Ovary (tissue), 3 donors: ENCODE measurements around the gene HTR3C.

ENCODE experiments used
- EP300 ChIP-seq: sonication (generic); formaldehyde crosslinking; IDR thresholded peaks from one replicate; pipeline ENCODE4 v1.6.1; 2017; ENCODE audit warnings: antibody characterized with exemption
- POLR2A ChIP-seq: fragments of 450-650 bp; IDR thresholded peaks from one replicate; pipeline ENCODE4 v1.6.1; 2017; ENCODE audit warnings: antibody characterized with exemption, mild to moderate bottlenecking, moderate library complexity
- TF ChIP-seq, protein P1 (sequence below), 3 donors: fragments of 450-650 bp in 2 of 3; fragments of 200-600 bp in 1 of 3; IDR thresholded peaks; one replicate each; pipeline versions ENCODE4 v1.5.1 to v1.8.0; 2016 to 2022; ENCODE audit warnings: antibody characterized with exemption in 3 of 3, mild to moderate bottlenecking in 1 of 3
- donor health status: DM: no; HTN: no; CAD: no.

DNA sequence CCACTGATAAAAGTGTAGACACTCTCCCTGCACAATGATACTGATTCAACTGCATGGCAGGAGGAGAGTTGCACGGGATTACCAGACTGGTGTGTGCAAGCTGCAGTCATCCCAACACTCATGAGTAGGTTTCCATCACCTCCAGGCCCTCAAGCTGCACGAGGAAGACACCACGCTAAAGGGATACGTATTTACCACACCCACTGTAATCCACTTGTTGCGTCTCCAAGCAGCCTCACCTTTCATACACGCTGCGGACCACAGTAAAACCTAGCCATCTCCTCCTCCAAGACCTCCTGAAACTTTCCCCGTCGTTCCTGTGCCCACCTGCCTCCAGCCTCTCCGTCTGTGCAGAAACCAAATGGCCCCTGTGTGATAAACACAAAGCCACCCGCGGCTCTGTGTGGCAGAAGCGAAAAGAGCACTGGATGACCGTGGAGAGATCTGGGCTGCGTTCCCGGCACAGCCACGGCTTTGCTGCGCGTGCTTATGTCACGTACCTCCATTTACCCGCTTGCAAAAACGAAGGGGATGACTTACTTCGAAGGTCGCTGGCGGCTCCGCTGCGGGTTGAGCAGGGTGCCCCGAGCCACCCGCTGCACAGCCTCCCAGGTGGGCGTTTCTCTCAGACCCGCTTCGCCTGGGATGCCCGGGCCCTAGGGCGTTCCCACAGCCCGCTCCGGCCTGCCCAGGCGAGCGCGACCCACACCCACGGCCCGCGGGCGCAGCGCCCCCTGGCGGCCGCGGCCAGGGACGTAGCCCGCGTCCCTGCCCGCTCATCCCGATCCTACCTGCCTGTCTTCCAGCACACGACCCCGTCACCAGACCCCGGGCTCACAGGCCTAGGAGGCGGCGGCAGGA is 35.8 kb upstream of the HTR3C start:
- TF ChIP-seq, protein P1, sequence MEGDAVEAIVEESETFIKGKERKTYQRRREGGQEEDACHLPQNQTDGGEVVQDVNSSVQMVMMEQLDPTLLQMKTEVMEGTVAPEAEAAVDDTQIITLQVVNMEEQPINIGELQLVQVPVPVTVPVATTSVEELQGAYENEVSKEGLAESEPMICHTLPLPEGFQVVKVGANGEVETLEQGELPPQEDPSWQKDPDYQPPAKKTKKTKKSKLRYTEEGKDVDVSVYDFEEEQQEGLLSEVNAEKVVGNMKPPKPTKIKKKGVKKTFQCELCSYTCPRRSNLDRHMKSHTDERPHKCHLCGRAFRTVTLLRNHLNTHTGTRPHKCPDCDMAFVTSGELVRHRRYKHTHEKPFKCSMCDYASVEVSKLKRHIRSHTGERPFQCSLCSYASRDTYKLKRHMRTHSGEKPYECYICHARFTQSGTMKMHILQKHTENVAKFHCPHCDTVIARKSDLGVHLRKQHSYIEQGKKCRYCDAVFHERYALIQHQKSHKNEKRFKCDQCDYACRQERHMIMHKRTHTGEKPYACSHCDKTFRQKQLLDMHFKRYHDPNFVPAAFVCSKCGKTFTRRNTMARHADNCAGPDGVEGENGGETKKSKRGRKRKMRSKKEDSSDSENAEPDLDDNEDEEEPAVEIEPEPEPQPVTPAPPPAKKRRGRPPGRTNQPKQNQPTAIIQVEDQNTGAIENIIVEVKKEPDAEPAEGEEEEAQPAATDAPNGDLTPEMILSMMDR (IDR thresholded peaks at IDR 0.05): peak; percentile 86 to 91 (median 88)
- TF ChIP-seq POLR2A: no peak
- no peak for TF ChIP-seq EP300
